GM18517 (cell line): ENCODE data around the gene LYG1.
"Not testable (repeated sequence)": the region's sequence is repeated elsewhere in the genome, so short reads cannot be mapped to it uniquely, and the experiment has no call there.

Experiments used
- ATAC-seq: cut with Tn5 transposase; IDR thresholded peaks from one replicate; pipeline ENCODE4 v1.9.1; 2021; ENCODE audit warnings: mild to moderate bottlenecking, moderate library complexity; ENCODE audit not compliant: unreplicated experiment

Gene LYG1

GRCh38 chr2:99278195-99278765, 22.7 kb downstream of the LYG1 start:
- not testable (repeated sequence) for ATAC-seq

- ATAC-seq, result no peak
Observed at GRCh38 chr2:99275882-99276281, 25.1 kb downstream of the LYG1 start.

GRCh38 chr2:99261242-99261641, 39.8 kb downstream of the LYG1 start:
- no peak for ATAC-seq

- no peak for ATAC-seq
Observed at GRCh38 chr2:99260184-99260583, 40.8 kb downstream of the LYG1 start.

- ATAC-seq, result no peak
Observed at GRCh38 chr2:99259465-99259864, 41.5 kb downstream of the LYG1 start.

GRCh38 chr2:99256677-99257076, 44.3 kb downstream of the LYG1 start:
- ATAC-seq, result no peak

- ATAC-seq, result no peak
Observed at GRCh38 chr2:99255491-99256318, 45.3 kb downstream of the LYG1 start, which contains the start of gene LYG2. Gene LYG2, minus strand, starts transcription at chr2:99255666. Its CDS starts 1,406 bp downstream, at chr2:99254260.

GRCh38 chr2:99249951-99250350, 51.0 kb downstream of the LYG1 start:
- ATAC-seq, result no peak

GRCh38 chr2:99242151-99242550, 58.8 kb downstream of the LYG1 start:
- no peak for ATAC-seq

- ATAC-seq, result no peak
Observed at GRCh38 chr2:99240431-99240830, 60.6 kb downstream of the LYG1 start.

GRCh38 chr2:99238599-99238998, 62.4 kb downstream of the LYG1 start:
- ATAC-seq, result no peak
